ENCODE measurements around the gene DHRS4. TPM values are rescaled to one million over a fixed set of nuclear protein-coding genes. Genes with fewer than 3 reads are reported as not detected.

DHRS4 gene
- total and polyA plus RNA-seq, 2 of the 13 experiments (the other 11 are each of a cell fraction or from before 2014, with no cell fraction given): 23.9 to 45.1 TPM

DNA sequence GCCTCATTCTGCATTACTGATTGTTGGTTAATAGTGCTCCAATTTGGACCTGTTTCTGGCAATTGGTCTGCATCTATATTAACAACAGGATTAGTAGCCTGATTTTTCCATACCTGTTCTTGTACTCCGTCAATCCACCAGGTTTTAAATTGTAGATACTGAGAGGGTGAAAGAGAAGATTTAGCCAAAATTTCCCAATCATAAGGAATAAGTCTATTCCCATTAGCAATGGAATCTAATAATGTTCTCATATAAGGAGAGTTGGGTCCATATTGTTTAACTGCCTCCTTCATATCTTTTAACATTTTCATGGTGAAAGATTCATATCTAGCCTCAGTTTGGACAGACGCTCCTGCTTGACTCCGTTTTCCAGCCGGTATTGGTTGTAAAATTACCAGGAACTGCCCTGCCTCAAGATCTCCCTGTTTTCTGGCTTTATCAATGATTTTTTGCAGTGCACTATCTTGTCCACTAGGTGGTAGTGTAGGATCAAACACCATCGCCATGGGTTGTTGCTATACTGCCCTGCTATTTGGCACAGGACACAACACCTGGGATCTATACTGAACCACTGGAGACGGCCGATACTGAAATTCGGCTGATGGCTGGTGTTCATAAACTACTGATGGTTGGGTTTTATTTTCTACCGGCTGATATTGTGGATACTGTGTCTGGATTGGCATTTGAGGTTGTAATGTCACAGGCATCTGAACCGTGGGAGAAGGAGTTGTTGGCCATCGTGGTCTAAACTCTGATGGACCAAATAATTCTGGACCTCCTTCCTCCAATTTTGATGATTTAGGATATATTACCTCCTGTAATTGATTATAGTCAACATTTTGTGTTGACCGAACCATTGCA lies 60.3 kb downstream of the DHRS4 start (continued):
- TF ChIP-seq, protein P1, sequence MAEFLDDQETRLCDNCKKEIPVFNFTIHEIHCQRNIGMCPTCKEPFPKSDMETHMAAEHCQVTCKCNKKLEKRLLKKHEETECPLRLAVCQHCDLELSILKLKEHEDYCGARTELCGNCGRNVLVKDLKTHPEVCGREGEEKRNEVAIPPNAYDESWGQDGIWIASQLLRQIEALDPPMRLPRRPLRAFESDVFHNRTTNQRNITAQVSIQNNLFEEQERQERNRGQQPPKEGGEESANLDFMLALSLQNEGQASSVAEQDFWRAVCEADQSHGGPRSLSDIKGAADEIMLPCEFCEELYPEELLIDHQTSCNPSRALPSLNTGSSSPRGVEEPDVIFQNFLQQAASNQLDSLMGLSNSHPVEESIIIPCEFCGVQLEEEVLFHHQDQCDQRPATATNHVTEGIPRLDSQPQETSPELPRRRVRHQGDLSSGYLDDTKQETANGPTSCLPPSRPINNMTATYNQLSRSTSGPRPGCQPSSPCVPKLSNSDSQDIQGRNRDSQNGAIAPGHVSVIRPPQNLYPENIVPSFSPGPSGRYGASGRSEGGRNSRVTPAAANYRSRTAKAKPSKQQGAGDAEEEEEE (CRISPR knock-in tag; IDR thresholded peaks at IDR 0.05; ENCODE audit: borderline replicate concordance): no peak
- 0 out of 2 replicates have a peak, but pooled peaks have one; percentile 76 for TF ChIP-seq ZNF510 (CRISPR knock-in tag; IDR thresholded peaks at IDR 0.05; ENCODE audit: low read depth)
- TF ChIP-seq ZBTB38 (CRISPR knock-in tag; IDR thresholded peaks at IDR 0.05): no peak
- no peak for TF ChIP-seq ZNF768 (CRISPR knock-in tag; IDR thresholded peaks at IDR 0.05)
- peak; percentile 94; the same call in 1 of the 2 replicates for TF ChIP-seq SSRP1 (CRISPR knock-in tag; IDR thresholded peaks at IDR 0.05)
- peak; percentile 39 for TF ChIP-seq KAT7 (CRISPR knock-in tag; IDR thresholded peaks at IDR 0.05; ENCODE audit: borderline replicate concordance)
- TF ChIP-seq, protein P2, sequence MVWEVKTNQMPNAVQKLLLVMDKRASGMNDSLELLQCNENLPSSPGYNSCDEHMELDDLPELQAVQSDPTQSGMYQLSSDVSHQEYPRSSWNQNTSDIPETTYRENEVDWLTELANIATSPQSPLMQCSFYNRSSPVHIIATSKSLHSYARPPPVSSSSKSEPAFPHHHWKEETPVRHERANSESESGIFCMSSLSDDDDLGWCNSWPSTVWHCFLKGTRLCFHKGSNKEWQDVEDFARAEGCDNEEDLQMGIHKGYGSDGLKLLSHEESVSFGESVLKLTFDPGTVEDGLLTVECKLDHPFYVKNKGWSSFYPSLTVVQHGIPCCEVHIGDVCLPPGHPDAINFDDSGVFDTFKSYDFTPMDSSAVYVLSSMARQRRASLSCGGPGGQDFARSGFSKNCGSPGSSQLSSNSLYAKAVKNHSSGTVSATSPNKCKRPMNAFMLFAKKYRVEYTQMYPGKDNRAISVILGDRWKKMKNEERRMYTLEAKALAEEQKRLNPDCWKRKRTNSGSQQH (CRISPR knock-in tag; IDR thresholded peaks at IDR 0.05; ENCODE audit: low read depth): peak; percentile 81; the same call in 1 of the 2 replicates
- 0 out of 2 replicates have a peak, but pooled peaks have one; percentile 62 for TF ChIP-seq PITX1 (CRISPR knock-in tag; IDR thresholded peaks at IDR 0.05)
- no peak for TF ChIP-seq GPBP1L1 (CRISPR knock-in tag; IDR thresholded peaks at IDR 0.05)
- TF ChIP-seq MLLT10 (CRISPR knock-in tag; IDR thresholded peaks at IDR 0.05): no peak
- TF ChIP-seq RXRA (CRISPR knock-in tag; IDR thresholded peaks at IDR 0.05): no peak
- TF ChIP-seq DZIP1 (CRISPR knock-in tag; IDR thresholded peaks at IDR 0.05): no peak
- peak; percentile 67 for TF ChIP-seq KAT8 (CRISPR knock-in tag; IDR thresholded peaks at IDR 0.05)
- TF ChIP-seq ZNF382 (CRISPR knock-in tag; IDR thresholded peaks at IDR 0.05; ENCODE audit: borderline replicate concordance): no peak
- TF ChIP-seq TGIF2 (CRISPR knock-in tag; IDR thresholded peaks at IDR 0.05): no peak
- TF ChIP-seq FOXP1 (IDR thresholded peaks at IDR 0.05): peak; percentile 41; the same call in 1 of the 2 replicates
- peak; percentile 44; the same call in 1 of the 2 replicates for TF ChIP-seq FOXP1 (CRISPR knock-in tag; IDR thresholded peaks at IDR 0.05)
- TF ChIP-seq FOXK1 (CRISPR knock-in tag; IDR thresholded peaks at IDR 0.05; ENCODE audit: borderline replicate concordance, low read depth): peak; percentile 98; the same call in 1 of the 2 replicates
- TF ChIP-seq, protein P3, sequence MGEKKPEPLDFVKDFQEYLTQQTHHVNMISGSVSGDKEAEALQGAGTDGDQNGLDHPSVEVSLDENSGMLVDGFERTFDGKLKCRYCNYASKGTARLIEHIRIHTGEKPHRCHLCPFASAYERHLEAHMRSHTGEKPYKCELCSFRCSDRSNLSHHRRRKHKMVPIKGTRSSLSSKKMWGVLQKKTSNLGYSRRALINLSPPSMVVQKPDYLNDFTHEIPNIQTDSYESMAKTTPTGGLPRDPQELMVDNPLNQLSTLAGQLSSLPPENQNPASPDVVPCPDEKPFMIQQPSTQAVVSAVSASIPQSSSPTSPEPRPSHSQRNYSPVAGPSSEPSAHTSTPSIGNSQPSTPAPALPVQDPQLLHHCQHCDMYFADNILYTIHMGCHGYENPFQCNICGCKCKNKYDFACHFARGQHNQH (CRISPR knock-in tag; IDR thresholded peaks at IDR 0.05): peak; percentile 82; the same call in 1 of the 2 replicates
- TF ChIP-seq, protein P4, sequence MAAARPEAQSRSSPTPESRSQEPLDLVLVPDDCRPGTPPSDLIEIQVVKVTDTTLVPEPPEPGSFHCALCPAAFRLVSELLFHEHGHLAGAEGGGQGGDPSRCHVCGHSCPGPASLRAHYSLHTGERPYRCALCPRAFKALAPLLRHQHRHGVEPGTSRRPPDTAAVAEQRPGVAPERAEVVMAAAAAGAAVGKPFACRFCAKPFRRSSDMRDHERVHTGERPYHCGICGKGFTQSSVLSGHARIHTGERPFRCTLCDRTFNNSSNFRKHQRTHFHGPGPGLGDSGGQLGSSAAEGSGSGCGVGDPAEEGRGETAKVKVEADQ (CRISPR knock-in tag; IDR thresholded peaks at IDR 0.05; ENCODE audit: borderline replicate concordance): peak; percentile 80; the same call in 1 of the 2 replicates
